Fibroblast of lung (primary cell): Measurements from ENCODE around the gene COLEC11. TPM values are rescaled to one million over a fixed set of nuclear protein-coding genes. Genes with fewer than 3 reads are reported as not detected.

Source experiments
- DNase-seq, 2 donors: peaks; one replicate each; pipeline versions ENCODE4 v3.0.0 to v3.0.0-alpha.2; 2010; ENCODE audit warnings: low read depth in 2 of 2
- H2AFZ ChIP-seq: 2 replicates; pipeline ENCODE4 v1.5.1; 2012; ENCODE audit warnings: low read length, control low read depth, inconsistent platforms
- H3K27ac ChIP-seq: 2 replicates; pipeline ENCODE4 v1.5.1; 2011; ENCODE audit warnings: low read length, control low read depth; ENCODE audit not compliant: insufficient read depth
- H3K27me3 ChIP-seq: 2 replicates; pipeline ENCODE4 v1.5.1; 2011; ENCODE audit warnings: mild to moderate bottlenecking, low read length; ENCODE audit not compliant: control insufficient read depth, insufficient read depth
- H3K36me3 ChIP-seq: 2 replicates; pipeline ENCODE4 v1.5.1; 2011; ENCODE audit warnings: low read length; ENCODE audit not compliant: control insufficient read depth, insufficient read depth
- H3K4me1 ChIP-seq: 2 replicates; pipeline ENCODE4 v1.5.1; 2011; ENCODE audit warnings: low read length; ENCODE audit not compliant: control insufficient read depth, insufficient read depth; ENCODE audit errors: extremely low read depth
- H3K4me2 ChIP-seq: 2 replicates; pipeline ENCODE4 v1.5.1; 2011; ENCODE audit warnings: low read length, control low read depth; ENCODE audit not compliant: insufficient read depth; ENCODE audit errors: extremely low read depth
- H3K4me3 ChIP-seq, 4 experiments: fragments of 200-600 bp in 1 of 4; sonication (generic) in 1 of 4; replicated peaks in 1 of 4; 2 replicates each; pipeline ENCODE4 v1.5.1; 2011 to 2016; ENCODE audit warnings: low read length in 4 of 4, low read depth in 3 of 4, mild to moderate bottlenecking in 3 of 4, control low read depth in 2 of 4, inconsistent platforms in 1 of 4, mixed read lengths in 1 of 4; ENCODE audit not compliant: insufficient read depth in 1 of 4; ENCODE audit errors: control extremely low read depth in 1 of 4
- H3K79me2 ChIP-seq: 2 replicates; pipeline ENCODE4 v1.5.1; 2012; ENCODE audit warnings: mild to moderate bottlenecking, low read length, inconsistent platforms; ENCODE audit not compliant: control insufficient read depth, insufficient read depth
- H3K9ac ChIP-seq: 2 replicates; pipeline ENCODE4 v1.5.1; 2011; ENCODE audit warnings: mild to moderate bottlenecking, low read length, control low read depth; ENCODE audit not compliant: insufficient read depth
- H3K9me3 ChIP-seq: 2 replicates; pipeline ENCODE4 v1.5.1; 2012; ENCODE audit warnings: low read depth, low read length; ENCODE audit not compliant: control insufficient read depth, insufficient read depth
- H4K20me1 ChIP-seq: 2 replicates; pipeline ENCODE4 v1.5.1; 2011; ENCODE audit warnings: low read length; ENCODE audit not compliant: control insufficient read depth, insufficient read depth; ENCODE audit errors: extremely low read depth
- CTCF ChIP-seq, 2 donors: IDR thresholded peaks in 1 of 2; conservative IDR thresholded peaks in 1 of 2; 1 replicate in 1 of 2; 2 replicates in 1 of 2; pipeline ENCODE4 v1.5.1; 2011 to 2012; ENCODE audit warnings: low read length in 2 of 2, control low read depth in 1 of 2, inconsistent platforms in 1 of 2, low read depth in 1 of 2, mild to moderate bottlenecking in 1 of 2
- EZH2 ChIP-seq: IDR thresholded peaks from 2 replicates; pipeline ENCODE4 v1.5.1; 2012; ENCODE audit warnings: low read length, control low read depth, mild to moderate bottlenecking; ENCODE audit errors: missing control alignments
- polyA plus RNA-seq, 2 donors: library from polyadenylated mRNA; depleted of rRNA in 1 of 2; stranded (reverse) in 1 of 2; unstranded in 1 of 2; fragments of >200 nt; gene quantifications; 2 replicates each; pipeline ENCODE4 v1.2.1, GENCODE V29; 2011 to 2012; ENCODE audit warnings: missing spikeins in 1 of 2
- total RNA-seq: library from RNA; depleted of rRNA; stranded (reverse); fragments of >200 nt; gene quantifications from 2 replicates; pipeline ENCODE4 v1.2.1, GENCODE V29; 2014

The COLEC11 gene
- total and polyA plus RNA-seq, 2 donors (not counting 1 experiment from before 2014, with no cell fraction given): 0.30 to 0.83 TPM

- H3K27ac ChIP-seq: peak overlapping the region; percentile 22
- no peak overlapping the region for H3K9ac ChIP-seq
- H2AFZ ChIP-seq: no peak overlapping the region
- H3K27me3 ChIP-seq: no peaks in the 10 kb centered on the region
- H3K36me3 ChIP-seq: no peaks in the 10 kb centered on the region
- DNase-seq: no peak
- H3K9me3 ChIP-seq: no peaks in the 10 kb centered on the region
- H3K4me2 ChIP-seq: no peak overlapping the region
- no peak overlapping the region for H3K4me3 ChIP-seq
- peaks cover 7% of the 10 kb centered on the region for H3K4me1 ChIP-seq
- no peaks in the 10 kb centered on the region for H4K20me1 ChIP-seq
- no peaks in the 10 kb centered on the region for H3K79me2 ChIP-seq
- TF ChIP-seq EZH2 (no peak), CTCF (conservative IDR thresholded peaks at IDR 0.05 in 1 of 2, IDR thresholded peaks at IDR 0.05 in 1 of 2; ENCODE audit: low read depth in 1 of 2, low read length in 2 of 2) (no peak)
These were observed 7.9 kb upstream of the COLEC11 start for GRCh38 chr2:3587021-3587420.

GRCh38 chr2:3587432-3587831 lies 7.5 kb upstream of the COLEC11 start:
- peaks cover 7% of the 10 kb centered on the region for H3K4me1 ChIP-seq
- DNase-seq: peak in 1 of 2 donors; percentile 80
- TF ChIP-seq CTCF (conservative IDR thresholded peaks at IDR 0.05 in 1 of 2, IDR thresholded peaks at IDR 0.05 in 1 of 2; ENCODE audit: low read depth in 1 of 2, low read length in 2 of 2): no peak
- no peak for TF ChIP-seq EZH2
- no peaks in the 10 kb centered on the region for H3K36me3 ChIP-seq
- H3K79me2 ChIP-seq: no peaks in the 10 kb centered on the region
- H3K27ac ChIP-seq: peak overlapping the region; percentile 22
- H2AFZ ChIP-seq: no peak overlapping the region
- no peak overlapping the region for H3K9ac ChIP-seq
- no peak overlapping the region for H3K4me3 ChIP-seq
- no peak overlapping the region for H3K4me2 ChIP-seq
- H3K27me3 ChIP-seq: no peaks in the 10 kb centered on the region
- no peaks in the 10 kb centered on the region for H4K20me1 ChIP-seq
- H3K9me3 ChIP-seq: no peaks in the 10 kb centered on the region

- H4K20me1 ChIP-seq: no peaks in the 10 kb centered on the region
- no peaks in the 10 kb centered on the region for H3K9me3 ChIP-seq
- H3K9ac ChIP-seq: no peak overlapping the region
- DNase-seq: no peak
- no peaks in the 10 kb centered on the region for H3K36me3 ChIP-seq
- TF ChIP-seq EZH2: no peak
- no peak for TF ChIP-seq CTCF (conservative IDR thresholded peaks at IDR 0.05 in 1 of 2, IDR thresholded peaks at IDR 0.05 in 1 of 2; ENCODE audit: low read depth in 1 of 2, low read length in 2 of 2)
- H3K4me1 ChIP-seq: peaks cover 7% of the 10 kb centered on the region
- no peaks in the 10 kb centered on the region for H3K27me3 ChIP-seq
- no peak overlapping the region for H2AFZ ChIP-seq
- H3K27ac ChIP-seq: no peak overlapping the region
- no peak overlapping the region for H3K4me2 ChIP-seq
- no peak overlapping the region for H3K4me3 ChIP-seq
- no peaks in the 10 kb centered on the region for H3K79me2 ChIP-seq
These were observed 6.8 kb upstream of the COLEC11 start for GRCh38 chr2:3588084-3588483.
